GM12872 (cell line): ENCODE measurements around the gene PARD3B.

Experiments
- CTCF ChIP-seq: IDR thresholded peaks from 3 replicates; pipeline ENCODE4 v1.5.1; 2011; ENCODE audit warnings: low read depth, mild to moderate bottlenecking, low read length, moderate library complexity; ENCODE audit not compliant: insufficient read depth

The PARD3B gene

GRCh38 chr2:205585449-205586383, 1040.4 kb downstream of the PARD3B start:
- no peak for TF ChIP-seq CTCF

GRCh38 chr2:205586626-205587025, 1041.4 kb downstream of the PARD3B start:
- no peak for TF ChIP-seq CTCF

GRCh38 chr2:205589479-205589878, 1044.2 kb downstream of the PARD3B start:
- TF ChIP-seq CTCF = no peak

- no peak for TF ChIP-seq CTCF
Measured at GRCh38 chr2:205590759-205591158, 1045.5 kb downstream of the PARD3B start.

GRCh38 chr2:205593891-205594290, 1048.6 kb downstream of the PARD3B start:
- no peak for TF ChIP-seq CTCF

GRCh38 chr2:205596581-205596980, 1051.3 kb downstream of the PARD3B start:
- no peak for TF ChIP-seq CTCF

GRCh38 chr2:205605638-205606304, 1060.5 kb downstream of the PARD3B start:
- no peak for TF ChIP-seq CTCF
